ENCODE measurements around the gene CHRNA10.
A peak's percentile ranks its signal among the peaks of the same experiment; 100 is the strongest.

CHRNA10 gene

DNA sequence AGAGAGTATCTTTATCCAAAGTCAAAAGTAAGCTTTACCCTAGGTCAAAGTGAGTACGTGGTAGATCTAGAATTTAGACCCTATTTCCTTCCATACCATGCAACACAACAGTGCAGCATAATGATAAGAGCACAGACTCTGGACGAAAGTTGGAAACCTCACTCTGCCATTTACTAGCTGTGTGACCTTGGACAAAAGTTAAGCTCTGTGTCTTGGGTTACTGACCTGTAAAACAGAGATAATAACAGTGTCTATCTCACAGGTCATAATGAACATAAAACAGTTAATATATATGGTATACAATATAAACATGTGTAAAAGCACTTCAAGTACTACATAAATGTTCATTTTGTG lies 13.6 kb upstream of the CHRNA10 start:
- ATAC-seq (ENCODE audit: insufficient read depth, low read depth) = no peak
- peaks cover 92% of the 10 kb centered on the region for H3K36me3 ChIP-seq (ENCODE audit: insufficient read depth, low read length)

DNA sequence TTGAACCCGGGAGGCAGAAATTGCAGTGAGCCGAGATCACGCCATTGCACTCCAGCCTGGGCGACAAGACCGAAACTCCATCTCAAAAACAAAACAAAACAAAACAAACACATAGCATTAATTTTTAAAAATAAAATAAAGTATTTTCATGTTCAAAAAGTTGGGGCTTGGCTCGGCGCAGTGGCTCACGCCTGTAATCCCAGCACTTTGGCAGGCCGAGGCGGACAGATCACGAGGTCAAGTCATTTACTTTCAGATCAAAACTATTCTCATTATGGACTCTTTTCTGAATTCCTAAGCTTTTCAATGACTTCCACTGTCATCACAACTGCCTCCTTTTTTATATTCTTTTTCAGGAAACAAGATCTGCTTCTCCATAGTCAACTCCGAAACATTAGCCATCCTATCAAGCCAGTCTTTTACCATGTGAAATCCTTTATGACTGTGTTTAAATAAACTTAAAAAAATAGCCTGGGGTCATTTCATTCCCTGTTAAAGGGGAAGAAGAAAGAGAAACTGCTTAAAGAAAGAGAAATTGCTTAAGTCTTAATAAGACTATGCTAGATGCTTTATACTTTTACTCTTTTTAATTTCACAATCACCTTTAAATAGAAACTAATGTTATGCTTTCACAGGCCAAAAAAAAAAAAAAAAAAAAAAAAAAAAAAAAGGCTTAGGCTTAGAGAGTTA lies 13.1 kb upstream of the CHRNA10 start:
- Histone ChIP-seq H3K27me3 (ENCODE audit: insufficient read depth, low read length, poor library complexity) (no peaks in the 10 kb centered on the region), H3K27ac (ENCODE audit: low read length) (no peak overlapping the region), H3K4me3 (ENCODE audit: low read depth in 1 of 2, low read length in 2 of 2) (no peak overlapping the region), H3K9me3 (ENCODE audit: insufficient read depth, low read length, severe bottlenecking) (no peaks in the 10 kb centered on the region), H3K79me2 (ENCODE audit: insufficient read depth, low read length) (no peaks in the 10 kb centered on the region), H3K9ac (ENCODE audit: low read depth, low read length) (no peak overlapping the region), H2AFZ (ENCODE audit: low read depth, low read length) (no peak overlapping the region), H3K36me3 (ENCODE audit: insufficient read depth, low read length) (peaks cover 93% of the 10 kb centered on the region), H3K4me1 (ENCODE audit: insufficient read depth, low read length) (no peaks in the 10 kb centered on the region), H4K20me1 (ENCODE audit: insufficient read depth, low read length) (no peaks in the 10 kb centered on the region; the same call in 1 of the 2 replicates), H3K4me2 (ENCODE audit: insufficient read depth, low read length) (no peak overlapping the region)
- DNase-seq (no peak), ATAC-seq (ENCODE audit: insufficient read depth, low read depth) (no peak)
- TF ChIP-seq, protein P1, sequence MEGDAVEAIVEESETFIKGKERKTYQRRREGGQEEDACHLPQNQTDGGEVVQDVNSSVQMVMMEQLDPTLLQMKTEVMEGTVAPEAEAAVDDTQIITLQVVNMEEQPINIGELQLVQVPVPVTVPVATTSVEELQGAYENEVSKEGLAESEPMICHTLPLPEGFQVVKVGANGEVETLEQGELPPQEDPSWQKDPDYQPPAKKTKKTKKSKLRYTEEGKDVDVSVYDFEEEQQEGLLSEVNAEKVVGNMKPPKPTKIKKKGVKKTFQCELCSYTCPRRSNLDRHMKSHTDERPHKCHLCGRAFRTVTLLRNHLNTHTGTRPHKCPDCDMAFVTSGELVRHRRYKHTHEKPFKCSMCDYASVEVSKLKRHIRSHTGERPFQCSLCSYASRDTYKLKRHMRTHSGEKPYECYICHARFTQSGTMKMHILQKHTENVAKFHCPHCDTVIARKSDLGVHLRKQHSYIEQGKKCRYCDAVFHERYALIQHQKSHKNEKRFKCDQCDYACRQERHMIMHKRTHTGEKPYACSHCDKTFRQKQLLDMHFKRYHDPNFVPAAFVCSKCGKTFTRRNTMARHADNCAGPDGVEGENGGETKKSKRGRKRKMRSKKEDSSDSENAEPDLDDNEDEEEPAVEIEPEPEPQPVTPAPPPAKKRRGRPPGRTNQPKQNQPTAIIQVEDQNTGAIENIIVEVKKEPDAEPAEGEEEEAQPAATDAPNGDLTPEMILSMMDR (IDR thresholded peaks at IDR 0.05; ENCODE audit: borderline replicate concordance, extremely low read depth, low read length, poor library complexity, severe bottlenecking) = no peak
- TF ChIP-seq EZH2 (IDR thresholded peaks at IDR 0.05; ENCODE audit: borderline replicate concordance, low read depth, low read length, severe bottlenecking) = no peak

More for the DNA sequence above, 13.6 kb upstream of the CHRNA10 start:
- H3K9ac ChIP-seq (ENCODE audit: low read depth, low read length) = no peak overlapping the region
- H3K4me2 ChIP-seq (ENCODE audit: insufficient read depth, low read length) = no peak overlapping the region
- no peaks in the 10 kb centered on the region; the same call in 1 of the 2 replicates for H4K20me1 ChIP-seq (ENCODE audit: insufficient read depth, low read length)
- no peak for DNase-seq
- no peak overlapping the region for H3K4me3 ChIP-seq (ENCODE audit: low read depth in 1 of 2, low read length in 2 of 2)
- H3K79me2 ChIP-seq (ENCODE audit: insufficient read depth, low read length) = no peaks in the 10 kb centered on the region
- H3K9me3 ChIP-seq (ENCODE audit: insufficient read depth, low read length, severe bottlenecking) = no peaks in the 10 kb centered on the region
- no peaks in the 10 kb centered on the region for H3K27me3 ChIP-seq (ENCODE audit: insufficient read depth, low read length, poor library complexity)
- H2AFZ ChIP-seq (ENCODE audit: low read depth, low read length) = no peak overlapping the region
- TF ChIP-seq EZH2 (IDR thresholded peaks at IDR 0.05; ENCODE audit: borderline replicate concordance, low read depth, low read length, severe bottlenecking) = no peak
- TF ChIP-seq, protein P1 (IDR thresholded peaks at IDR 0.05; ENCODE audit: borderline replicate concordance, extremely low read depth, low read length, poor library complexity, severe bottlenecking) = no peak
- H3K4me1 ChIP-seq (ENCODE audit: insufficient read depth, low read length) = no peaks in the 10 kb centered on the region
- no peak overlapping the region for H3K27ac ChIP-seq (ENCODE audit: low read length)

DNA sequence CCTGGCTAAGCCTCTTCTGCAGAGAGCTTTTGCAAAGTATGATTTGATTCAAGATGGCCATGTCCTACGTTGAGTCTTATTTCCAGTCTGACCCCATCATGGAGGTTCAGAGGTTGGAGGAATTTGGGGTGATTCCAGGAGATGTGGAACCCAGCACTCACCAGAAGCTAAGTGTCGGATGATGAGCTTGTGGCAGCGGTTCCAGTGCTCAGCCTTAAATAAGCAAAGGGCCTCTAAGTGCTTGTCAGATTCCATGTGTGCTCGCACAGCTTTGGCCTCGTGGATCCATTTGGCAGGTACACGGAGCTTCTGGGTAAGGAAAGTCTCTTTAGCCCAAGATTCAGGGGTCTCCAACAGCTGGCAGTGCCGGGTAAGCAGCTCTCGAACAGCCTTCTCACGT lies 11.9 kb upstream of the CHRNA10 start:
- Histone ChIP-seq H3K4me2 (ENCODE audit: insufficient read depth, low read length) (no peak overlapping the region), H3K4me3 (ENCODE audit: low read depth in 1 of 2, low read length in 2 of 2) (no peak overlapping the region), H3K9me3 (ENCODE audit: insufficient read depth, low read length, severe bottlenecking) (no peaks in the 10 kb centered on the region), H2AFZ (ENCODE audit: low read depth, low read length) (no peak overlapping the region), H3K27me3 (ENCODE audit: insufficient read depth, low read length, poor library complexity) (no peaks in the 10 kb centered on the region), H3K79me2 (ENCODE audit: insufficient read depth, low read length) (no peaks in the 10 kb centered on the region), H3K4me1 (ENCODE audit: insufficient read depth, low read length) (no peaks in the 10 kb centered on the region), H3K36me3 (ENCODE audit: insufficient read depth, low read length) (peaks cover 100% of the 10 kb centered on the region), H4K20me1 (ENCODE audit: insufficient read depth, low read length) (no peaks in the 10 kb centered on the region; the same call in 1 of the 2 replicates), H3K9ac (ENCODE audit: low read depth, low read length) (no peak overlapping the region), H3K27ac (ENCODE audit: low read length) (no peak overlapping the region)
- DNase-seq = no peak
- ATAC-seq (ENCODE audit: insufficient read depth, low read depth) = no peak
- TF ChIP-seq EZH2 (IDR thresholded peaks at IDR 0.05; ENCODE audit: borderline replicate concordance, low read depth, low read length, severe bottlenecking) = no peak
- TF ChIP-seq, protein P1 (IDR thresholded peaks at IDR 0.05; ENCODE audit: borderline replicate concordance, extremely low read depth, low read length, poor library complexity, severe bottlenecking) = peak; percentile 14

Measured in DND-41 (cell line).